OCI-LY3 (cell line): Measurements from ENCODE around the gene CGA.

Experiments
- H2AFZ ChIP-seq: fragments of 200-600, 300-600 bp; shearing (Covaris generic); 2 replicates; pipeline ENCODE4 v1.6.0; 2014; ENCODE audit warnings: antibody characterized with exemption, low read depth, low read length
- H3K27ac ChIP-seq: fragments of 200-600, 300-600 bp; sonication (generic); 2 replicates; pipeline ENCODE4 v1.5.1; 2014; ENCODE audit warnings: mild to moderate bottlenecking, low read length, moderate library complexity, mixed read lengths
- H3K27me3 ChIP-seq: fragments of 200-600, 300-600 bp; sonication (generic); 2 replicates; pipeline ENCODE4 v1.6.1; 2014; ENCODE audit warnings: low read depth, low read length, mixed read lengths
- H3K36me3 ChIP-seq: fragments of 200-600, 300-600 bp; sonication (generic); replicated peaks from 2 replicates; pipeline ENCODE3; 2014; ENCODE audit warnings: low read depth, low read length, mixed read lengths
- H3K4me1 ChIP-seq: fragments of 300-600, 200-600 bp; sonication (generic); 2 replicates; pipeline ENCODE4 v1.6.1; 2014; ENCODE audit warnings: low read length, mixed read lengths
- H3K4me2 ChIP-seq: fragments of 200-600, 300-600 bp; sonication (generic); 2 replicates; pipeline ENCODE4 v1.6.1; 2014; ENCODE audit warnings: low read length, mixed read lengths
- H3K4me3 ChIP-seq: fragments of 300-600, 200-600 bp; sonication (generic); 2 replicates; pipeline ENCODE4 v1.5.1; 2014; ENCODE audit warnings: antibody characterized with exemption, mild to moderate bottlenecking, low read length, moderate library complexity
- H3K79me2 ChIP-seq: fragments of 300-600, 200-600 bp; shearing (Covaris generic); 2 replicates; pipeline ENCODE4 v1.6.1; 2014; ENCODE audit warnings: mild to moderate bottlenecking, low read length, mixed read lengths
- H3K9ac ChIP-seq: fragments of 300-600, 200-600 bp; shearing (Covaris generic); 2 replicates; pipeline ENCODE4 v1.6.0; 2014; ENCODE audit warnings: mild to moderate bottlenecking, low read length, moderate library complexity
- H3K9me3 ChIP-seq: fragments of 200-600, 300-600 bp; shearing (Covaris generic); 2 replicates; pipeline ENCODE4 v1.6.1; 2014; ENCODE audit warnings: low read length, mixed read lengths; ENCODE audit not compliant: insufficient read depth
- H4K20me1 ChIP-seq: fragments of 200-600, 300-600 bp; sonication (generic); 2 replicates; pipeline ENCODE4 v1.6.1; 2016; ENCODE audit warnings: low read length, mixed read lengths; ENCODE audit not compliant: insufficient read depth
- CTCF ChIP-seq: fragments of 200-600, 300-600 bp; sonication (generic); IDR thresholded peaks from 2 replicates; pipeline ENCODE4 v1.5.1; 2014; ENCODE audit warnings: antibody characterized with exemption, low read length, low read depth
- EZH2phosphoT487 ChIP-seq: fragments of 200-600 bp; shearing (Covaris generic); IDR thresholded peaks from 2 replicates; pipeline ENCODE4 v1.6.1; 2018; ENCODE audit warnings: antibody characterized with exemption, mixed run types, low read depth

Gene CGA

GRCh38 chr6:87045521-87046075 lies 49.3 kb downstream of the CGA start:
- no peak overlapping the region for H2AFZ ChIP-seq
- H3K4me2 ChIP-seq, result no peak overlapping the region
- no peak for TF ChIP-seq EZH2phosphoT487
- no peak for TF ChIP-seq CTCF

GRCh38 chr6:87040729-87041128 lies 54.2 kb downstream of the CGA start:
- no peak overlapping the region for H2AFZ ChIP-seq
- H3K4me1 ChIP-seq, result no peaks in the 10 kb centered on the region
- H3K27ac ChIP-seq, result no peak overlapping the region
- no peak overlapping the region for H3K9ac ChIP-seq
- no peaks in the 10 kb centered on the region for H3K9me3 ChIP-seq
- H4K20me1 ChIP-seq, result no peaks in the 10 kb centered on the region
- H3K36me3 ChIP-seq, result no peaks in the 10 kb centered on the region
- H3K4me3 ChIP-seq, result no peak overlapping the region
- no peaks in the 10 kb centered on the region for H3K79me2 ChIP-seq
- H3K4me2 ChIP-seq, result no peak overlapping the region
- H3K27me3 ChIP-seq, result no peaks in the 10 kb centered on the region
- TF ChIP-seq CTCF (no peak), EZH2phosphoT487 (no peak)

More at GRCh38 chr6:87045521-87046075, 49.3 kb downstream of the CGA start:
- H3K36me3 ChIP-seq, result no peaks in the 10 kb centered on the region
- H3K9me3 ChIP-seq, result no peaks in the 10 kb centered on the region
- H3K79me2 ChIP-seq, result no peaks in the 10 kb centered on the region
- H3K4me3 ChIP-seq, result no peak overlapping the region
- peaks cover 4% of the 10 kb centered on the region for H3K4me1 ChIP-seq
- no peaks in the 10 kb centered on the region for H4K20me1 ChIP-seq
- no peak overlapping the region for H3K27ac ChIP-seq
- no peaks in the 10 kb centered on the region for H3K27me3 ChIP-seq
- no peak overlapping the region for H3K9ac ChIP-seq
